K562 (cell line): ENCODE results near the gene SPDEF. TPM values are rescaled to one million over a fixed set of nuclear protein-coding genes. Genes with fewer than 3 reads are reported as not detected.

ENCODE experiments used
- ARID1B ChIP-seq: fragments of 450-650 bp; IDR thresholded peaks from 2 replicates; pipeline ENCODE4 v1.6.1; 2016; ENCODE audit warnings: antibody characterized with exemption, mild to moderate bottlenecking, inconsistent platforms
- ARID2 ChIP-seq: fragments of 450-650 bp; IDR thresholded peaks from 2 replicates; pipeline ENCODE4 v1.6.1; 2017; ENCODE audit warnings: antibody characterized with exemption, mild to moderate bottlenecking
- CHD1 ChIP-seq: fragments of 200-600 bp; sonication (generic); IDR thresholded peaks from one replicate; pipeline ENCODE4 v1.6.1; 2012; ENCODE audit warnings: mild to moderate bottlenecking, moderate library complexity, low read length, inconsistent platforms
- JUND ChIP-seq, 2 experiments: IDR thresholded peaks; 2 replicates in 1 of 2; 3 replicates in 1 of 2; pipeline ENCODE4 v1.6.1; 2011; ENCODE audit warnings: borderline replicate concordance in 2 of 2, low read depth in 2 of 2, low read length in 2 of 2, improper control_type of control experiment in 1 of 2, missing biosample characterization in 1 of 2, missing genetic modification characterization in 1 of 2, missing genetic modification reagents in 1 of 2
- L3MBTL2 ChIP-seq: fragments of 450-650 bp; IDR thresholded peaks from 2 replicates; pipeline ENCODE4 v1.6.1; 2016; ENCODE audit warnings: mild to moderate bottlenecking, moderate library complexity
- NBN ChIP-seq: fragments of 450-650 bp; IDR thresholded peaks from 2 replicates; pipeline ENCODE4 v1.6.1; 2016; ENCODE audit warnings: low read depth, mild to moderate bottlenecking
- NR4A1 ChIP-seq, 2 experiments: fragments of 250-450 bp in 1 of 2; fragments of 450-650 bp in 1 of 2; sonication (Bioruptor Pico) in 1 of 2; IDR thresholded peaks; 2 replicates each; pipeline versions ENCODE4 v1.4.0 to v1.6.1; 2016 to 2020; ENCODE audit warnings: mild to moderate bottlenecking in 2 of 2, missing compliant biosample characterization in 1 of 2, missing genetic modification characterization in 1 of 2, moderate library complexity in 1 of 2
- OTX1 ChIP-seq: fragments of 450-650 bp; formaldehyde crosslinking; IDR thresholded peaks from 2 replicates; pipeline ENCODE4 v1.4.0; 2022; ENCODE audit warnings: mild to moderate bottlenecking
- PYGO2 ChIP-seq: fragments of 450-650 bp; IDR thresholded peaks from 2 replicates; pipeline ENCODE4 v1.6.1; 2016; ENCODE audit warnings: mild to moderate bottlenecking, missing genetic modification characterization, moderate library complexity, missing compliant biosample characterization
- SIN3A ChIP-seq, 2 experiments: fragments of 150-350 bp in 1 of 2; IDR thresholded peaks; 2 replicates each; pipeline ENCODE4 v1.6.1; 2011 to 2016; ENCODE audit warnings: borderline replicate concordance in 2 of 2, low read depth in 2 of 2, low read length in 2 of 2, mild to moderate bottlenecking in 2 of 2, moderate library complexity in 2 of 2; ENCODE audit not compliant: control insufficient read depth in 1 of 2
- TAF9B ChIP-seq: fragments of 450-650 bp; IDR thresholded peaks from 2 replicates; pipeline ENCODE4 v1.6.1; 2018; ENCODE audit warnings: mild to moderate bottlenecking; ENCODE audit not compliant: partially characterized antibody
- TBP ChIP-seq: optimal IDR thresholded peaks from 2 replicates; pipeline ENCODE3; 2011; ENCODE audit warnings: low read depth, low read length, improper control_type of control experiment
- TFE3 ChIP-seq: fragments of 450-650 bp; formaldehyde crosslinking; IDR thresholded peaks from 2 replicates; pipeline ENCODE4 v1.4.0; 2020; ENCODE audit warnings: mild to moderate bottlenecking, mixed read lengths
- UBTF ChIP-seq, 2 experiments: IDR thresholded peaks; 2 replicates each; pipeline ENCODE4 v1.6.1; 2012; ENCODE audit warnings: improper control_type of control experiment in 2 of 2, low read depth in 2 of 2, low read length in 2 of 2, borderline replicate concordance in 1 of 2
- ZBTB11 ChIP-seq, 3 experiments: fragments of 200-800 bp in 1 of 3; fragments of 250-450 bp in 1 of 3; fragments of 450-650 bp in 1 of 3; sonication (Bioruptor Pico) in 1 of 3; sonication (Bioruptor generic) in 1 of 3; formaldehyde crosslinking in 1 of 3; IDR thresholded peaks; 2 replicates each; pipeline versions ENCODE4 v1.6.1 to v1.8.0; 2016 to 2022; ENCODE audit warnings: mild to moderate bottlenecking in 2 of 3, missing genetic modification characterization in 2 of 3, missing compliant biosample characterization in 1 of 3, moderate library complexity in 1 of 3
- ZFP30 ChIP-seq: fragments of 250-450 bp; sonication (Bioruptor Pico); IDR thresholded peaks from 2 replicates; pipeline ENCODE4 v1.8.0; 2022; ENCODE audit warnings: moderate library complexity, mild to moderate bottlenecking, inconsistent platforms, borderline replicate concordance
- ZNF644 ChIP-seq: fragments of 200-800 bp; sonication (Bioruptor generic); IDR thresholded peaks from 2 replicates; pipeline ENCODE4 v1.6.1; 2016; ENCODE audit warnings: low read depth, missing genetic modification characterization, missing compliant biosample characterization
- polyA plus RNA-seq, 8 experiments: library from polyadenylated mRNA; depleted of rRNA in 4 of 8; stranded (reverse) in 5 of 8; unstranded in 3 of 8; fragments of >200 nt; fragmentation: Nextera tagmentation in 2 of 8; fragmentation: Illumina TruSeq in 1 of 8; extraction: Ambion mirVana in 2 of 8; extraction: Trizol in 1 of 8; gene quantifications; 2 replicates each; pipeline versions ENCODE4 v1.2.1 to v1.2.3, GENCODE V29; 2011 to 2014; ENCODE audit warnings: inconsistent platforms in 1 of 8, missing spikeins in 1 of 8
- total RNA-seq, 7 experiments: library from RNA; depleted of rRNA in 6 of 7; stranded (reverse); fragments of >200 nt in 6 of 7; fragmentation: Illumina TruSeq in 2 of 7; extraction: Trizol in 2 of 7; gene quantifications; 2 replicates each; pipeline versions ENCODE4 v1.2.1 to v1.2.3, GENCODE V29; 2011 to 2021; ENCODE audit warnings: low replicate concordance in 1 of 7

Gene SPDEF
- total and polyA plus RNA-seq, 9 of the 15 experiments (the other 6 are each of a cell fraction or from before 2014, with no cell fraction given), result 0.04 to 0.12 (median 0.11) TPM; not detected in 5

GRCh38 chr6:34560366-34561226 lies 4.5 kb upstream of the SPDEF start (continued):
- TF ChIP-seq ARID2 (no peak), NBN (peak; percentile 29; the same call in 1 of the 2 replicates), ZFP30 (no peak), UBTF (IDR thresholded peaks at IDR 0.05; ENCODE audit: borderline replicate concordance in 1 of 2, low read depth in 2 of 2, low read length in 2 of 2) (peak; percentile 31 to 71; a peak in 2 of 4 replicates), ZNF644 (no peak), TFE3 (no peak), TAF9B (no peak), NR4A1 (CRISPR knock-in tag; IDR thresholded peaks at IDR 0.05) (no peak), NR4A1 (tag; IDR thresholded peaks at IDR 0.05) (no peak; the same call in none of the 2 replicates), CHD1 (no peak), L3MBTL2 (peak; percentile 89), OTX1 (CRISPR knock-in tag) (no peak), SIN3A (IDR thresholded peaks at IDR 0.05; ENCODE audit: borderline replicate concordance in 2 of 2, control insufficient read depth in 1 of 2, low read depth in 2 of 2, low read length in 2 of 2) (peak in 1 of 2 experiments; percentile 12; a peak in 1 of 4 replicates), ARID1B (peak; percentile 94), JUND (IDR thresholded peaks at IDR 0.05; ENCODE audit: borderline replicate concordance, low read depth, low read length) (peak; percentile 87), JUND (tag; IDR thresholded peaks at IDR 0.05; ENCODE audit: borderline replicate concordance, low read depth, low read length) (peak; percentile 85; the same call in 2 of the 3 replicates), PYGO2 (tag) (no peak), ZBTB11 (CRISPR knock-in tag; IDR thresholded peaks at IDR 0.05) (peak in 1 of 3 experiments; percentile 70; a peak in 2 of 6 replicates), TBP (peak; percentile 66)
